ENCODE measurements around the gene MAPKAPK3.
A peak's percentile ranks its signal among the peaks of the same experiment; 100 is the strongest.
"Not testable (repeated sequence)": the region's sequence is repeated elsewhere in the genome, so short reads cannot be mapped to it uniquely, and the experiment has no call there.

MAPKAPK3 gene

GRCh38 chr3:50660386-50660785, 43.4 kb downstream of the MAPKAPK3 start:
- POLR2A ChIA-PET: no interaction called here
- no peak for TF ChIP-seq CTCF (IDR thresholded peaks at IDR 0.05; ENCODE audit: insufficient read depth, low read length, missing control alignments)
- CTCF ChIA-PET: no interaction called here
- DNase-seq (ENCODE audit: low read depth, low spot score): no peak
- H3K4me3 ChIP-seq (ENCODE audit: low read depth, low read length): no peak overlapping the region

GRCh38 chr3:50661321-50661837, 44.4 kb downstream of the MAPKAPK3 start:
- CTCF ChIA-PET: no interaction called here
- H3K4me3 ChIP-seq (ENCODE audit: low read depth, low read length): no peak overlapping the region
- no peak for TF ChIP-seq CTCF (IDR thresholded peaks at IDR 0.05; ENCODE audit: insufficient read depth, low read length, missing control alignments)
- no peak for DNase-seq (ENCODE audit: low read depth, low spot score)
- POLR2A ChIA-PET: interaction anchor here (0.6 kb wide), 1 partner anchor 409 kb away, joined by 3 read pairs; no protein-coding TSS in a partner anchor

DNA sequence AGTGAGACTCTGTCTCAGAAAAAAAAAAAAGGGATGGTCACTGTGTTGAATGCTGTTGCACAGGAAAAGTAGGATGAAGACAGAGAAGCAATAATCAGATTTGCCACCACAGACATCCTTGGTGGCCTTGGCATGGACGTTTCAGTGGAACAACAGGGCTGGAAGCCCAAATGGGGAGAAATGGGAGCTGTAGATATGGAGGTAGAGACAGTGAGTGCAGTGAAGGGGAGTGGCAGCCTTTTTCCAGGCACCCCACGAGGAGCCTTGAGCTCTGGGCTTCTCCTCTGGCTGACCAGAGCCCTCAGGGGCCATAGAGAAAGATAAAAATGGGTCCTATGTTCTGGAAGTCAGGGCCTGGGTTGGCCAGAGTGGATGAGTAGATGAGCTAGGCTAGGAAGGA, 45.5 kb downstream of the MAPKAPK3 start:
- DNase-seq (ENCODE audit: low read depth, low spot score): no peak
- no peak for TF ChIP-seq CTCF (IDR thresholded peaks at IDR 0.05; ENCODE audit: insufficient read depth, low read length, missing control alignments)
- POLR2A ChIA-PET: no interaction called here
- CTCF ChIA-PET: interaction anchor here (1.1 kb wide), 1 partner anchor 47 kb away, joined by 4 read pairs; no protein-coding TSS in a partner anchor
- H3K4me3 ChIP-seq (ENCODE audit: low read depth, low read length): no peak overlapping the region

DNA sequence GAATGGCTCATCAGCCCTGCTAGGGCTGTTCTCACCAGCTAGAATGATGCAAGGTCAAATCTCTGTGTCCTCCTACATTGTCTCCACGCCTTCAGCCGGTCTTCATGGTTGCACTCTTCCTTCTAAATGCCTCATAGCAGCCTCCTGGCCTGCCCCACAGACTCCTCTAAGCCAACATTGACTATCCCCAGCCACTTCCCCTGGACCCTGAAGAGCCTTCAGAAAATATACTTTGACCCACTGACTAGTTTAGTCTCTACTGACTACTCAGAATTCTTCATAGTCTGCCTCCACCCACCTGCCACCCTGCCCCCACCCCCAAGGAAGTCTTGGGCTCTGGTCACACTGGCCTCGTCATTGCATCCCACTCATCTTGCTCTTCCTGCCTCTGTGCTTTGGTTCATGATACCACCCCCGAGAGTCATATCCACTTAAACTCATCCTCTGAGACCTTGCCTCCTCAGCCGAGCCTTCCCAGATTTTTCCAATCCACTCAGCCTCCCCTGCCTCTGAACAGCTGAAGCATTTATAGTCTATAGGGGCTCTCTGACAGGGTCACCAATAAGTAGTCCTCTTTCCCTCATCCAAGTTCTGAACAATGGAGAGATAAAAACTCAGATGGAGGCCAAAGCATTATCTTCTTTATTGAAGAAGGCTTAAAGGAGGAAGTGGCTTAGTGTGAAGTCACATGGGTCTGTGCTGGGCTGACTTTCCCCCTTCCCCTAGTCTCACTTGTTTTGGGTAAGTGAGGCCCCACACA, 48.3 kb downstream of the MAPKAPK3 start:
- TF ChIP-seq CTCF (IDR thresholded peaks at IDR 0.05; ENCODE audit: insufficient read depth, low read length, missing control alignments): no peak
- ChIA-PET CTCF (no interaction called here), POLR2A (no interaction called here)
- no peak overlapping the region for H3K4me3 ChIP-seq (ENCODE audit: low read depth, low read length)
- DNase-seq (ENCODE audit: low read depth, low spot score): no peak

DNA sequence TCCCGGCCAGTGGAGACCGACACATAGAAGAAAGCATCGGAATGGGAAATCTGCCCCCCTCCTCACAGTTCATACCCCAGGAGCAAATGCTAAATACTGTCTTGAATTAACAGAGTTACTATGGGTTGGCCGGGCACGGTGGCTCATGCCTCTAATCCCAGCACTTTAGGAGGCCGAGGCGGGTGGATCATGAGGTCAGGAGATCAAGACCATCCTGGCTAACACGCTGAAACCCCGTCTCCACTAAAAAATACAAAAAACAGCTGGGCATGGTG, 48.8 kb downstream of the MAPKAPK3 start:
- DNase-seq (ENCODE audit: low read depth, low spot score); POLR2A ChIA-PET; CTCF ChIA-PET; H3K4me3 ChIP-seq (ENCODE audit: low read depth, low read length): not testable (repeated sequence)

GRCh38 chr3:50666837-50667236, 49.9 kb downstream of the MAPKAPK3 start:
- no peak for TF ChIP-seq CTCF (IDR thresholded peaks at IDR 0.05; ENCODE audit: insufficient read depth, low read length, missing control alignments)
- ChIA-PET POLR2A (no interaction called here), CTCF (no interaction called here)
- H3K4me3 ChIP-seq (ENCODE audit: low read depth, low read length): no peak overlapping the region
- DNase-seq (ENCODE audit: low read depth, low spot score): no peak

GRCh38 chr3:50671331-50671730, 54.4 kb downstream of the MAPKAPK3 start:
- POLR2A ChIA-PET: no interaction called here
- TF ChIP-seq CTCF (IDR thresholded peaks at IDR 0.05; ENCODE audit: insufficient read depth, low read length, missing control alignments): no peak
- no peak overlapping the region for H3K4me3 ChIP-seq (ENCODE audit: low read depth, low read length)
- peak; percentile 47 for DNase-seq (ENCODE audit: low read depth, low spot score)
- CTCF ChIA-PET: no interaction called here
